ENCODE results near the gene TWIST2.

TWIST2 gene

GRCh38 chr2:238839428-238839827 is 8.5 kb upstream of the TWIST2 start:
- no peak for DNase-seq

- DNase-seq = no peak
Observed at GRCh38 chr2:238841542-238842164, 6.2 kb upstream of the TWIST2 start.

GRCh38 chr2:238843476-238843875 is 4.4 kb upstream of the TWIST2 start:
- no peak for DNase-seq

GRCh38 chr2:238845583-238846377 is 2.1 kb upstream of the TWIST2 start:
- no peak for DNase-seq

GRCh38 chr2:238846378-238846627 is 1.6 kb upstream of the TWIST2 start:
- DNase-seq = no peak

GRCh38 chr2:238846628-238847418 is 1.1 kb upstream of the TWIST2 start:
- no peak for DNase-seq

- DNase-seq = no peak
Observed at GRCh38 chr2:238847419-238847801, 475 bp upstream of the TWIST2 start.

GRCh38 chr2:238848691-238848975 is 748 bp downstream of the TWIST2 start:
- no peak for DNase-seq

GRCh38 chr2:238848976-238849853 is 1.3 kb downstream of the TWIST2 start:
- DNase-seq = no peak

GRCh38 chr2:238850091-238850490 is 2.2 kb downstream of the TWIST2 start:
- no peak for DNase-seq

- no peak for DNase-seq
Observed at GRCh38 chr2:238851026-238851425, 3.1 kb downstream of the TWIST2 start.

GRCh38 chr2:238851761-238852160 is 3.9 kb downstream of the TWIST2 start:
- no peak for DNase-seq

- no peak for DNase-seq
Observed at GRCh38 chr2:238852206-238852869, 4.5 kb downstream of the TWIST2 start.

- no peak for DNase-seq
Observed at GRCh38 chr2:238853218-238853617, 5.3 kb downstream of the TWIST2 start.

- DNase-seq = no peak
Observed at GRCh38 chr2:238853721-238854120, 5.8 kb downstream of the TWIST2 start.

GRCh38 chr2:238854246-238854645 is 6.4 kb downstream of the TWIST2 start:
- no peak for DNase-seq

- no peak for DNase-seq
Observed at GRCh38 chr2:238854699-238855229, 6.9 kb downstream of the TWIST2 start.

- DNase-seq = no peak
Observed at GRCh38 chr2:238855299-238855698, 7.4 kb downstream of the TWIST2 start.

GRCh38 chr2:238855891-238856580 is 8.2 kb downstream of the TWIST2 start:
- no peak for DNase-seq

GRCh38 chr2:238856713-238857567 is 9.1 kb downstream of the TWIST2 start:
- no peak for DNase-seq

GRCh38 chr2:238857959-238858358 is 10.1 kb downstream of the TWIST2 start:
- DNase-seq = no peak

Data from NCI-H446 treated with DMSO at 0.1 percent for 48 hours (cell line).